Testis (tissue), 2 donors: ENCODE data around the gene HSF2BP.

Experiments
- POLR2A ChIP-seq: fragments of 450-650 bp; IDR thresholded peaks from one replicate; pipeline ENCODE4 v1.6.1; 2017; ENCODE audit warnings: antibody characterized with exemption, mild to moderate bottlenecking, moderate library complexity
- TF ChIP-seq, protein P1 (sequence below), 3 experiments: fragments of 450-650 bp in 2 of 3; fragments of 200-600 bp in 1 of 3; sonication (generic) in 1 of 3; IDR thresholded peaks; one replicate each; pipeline ENCODE4 v1.5.1; 2016 to 2019; ENCODE audit warnings: antibody characterized with exemption in 3 of 3, mild to moderate bottlenecking in 2 of 3, moderate library complexity in 1 of 3

DNA sequence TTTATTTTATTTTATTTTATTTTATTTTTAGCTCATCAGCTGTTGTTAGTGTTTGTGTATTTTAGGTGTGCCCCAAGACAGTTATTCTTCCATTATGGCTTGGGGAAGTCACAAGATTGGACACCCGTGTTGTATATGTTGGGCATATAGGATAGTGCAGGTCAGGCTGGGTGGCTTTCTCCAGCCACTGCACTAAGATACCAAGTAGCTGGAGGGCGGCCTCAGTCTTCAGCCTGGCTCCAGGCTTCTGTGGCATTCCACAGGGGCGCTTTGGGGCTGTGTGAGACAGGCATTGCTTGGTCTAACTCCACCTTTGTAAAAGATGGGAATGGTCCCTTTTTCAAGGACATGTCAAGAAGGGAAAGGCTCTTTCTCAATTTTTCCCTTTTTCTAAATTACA lies 16.6 kb upstream of the HSF2BP start:
- TF ChIP-seq, protein P1, sequence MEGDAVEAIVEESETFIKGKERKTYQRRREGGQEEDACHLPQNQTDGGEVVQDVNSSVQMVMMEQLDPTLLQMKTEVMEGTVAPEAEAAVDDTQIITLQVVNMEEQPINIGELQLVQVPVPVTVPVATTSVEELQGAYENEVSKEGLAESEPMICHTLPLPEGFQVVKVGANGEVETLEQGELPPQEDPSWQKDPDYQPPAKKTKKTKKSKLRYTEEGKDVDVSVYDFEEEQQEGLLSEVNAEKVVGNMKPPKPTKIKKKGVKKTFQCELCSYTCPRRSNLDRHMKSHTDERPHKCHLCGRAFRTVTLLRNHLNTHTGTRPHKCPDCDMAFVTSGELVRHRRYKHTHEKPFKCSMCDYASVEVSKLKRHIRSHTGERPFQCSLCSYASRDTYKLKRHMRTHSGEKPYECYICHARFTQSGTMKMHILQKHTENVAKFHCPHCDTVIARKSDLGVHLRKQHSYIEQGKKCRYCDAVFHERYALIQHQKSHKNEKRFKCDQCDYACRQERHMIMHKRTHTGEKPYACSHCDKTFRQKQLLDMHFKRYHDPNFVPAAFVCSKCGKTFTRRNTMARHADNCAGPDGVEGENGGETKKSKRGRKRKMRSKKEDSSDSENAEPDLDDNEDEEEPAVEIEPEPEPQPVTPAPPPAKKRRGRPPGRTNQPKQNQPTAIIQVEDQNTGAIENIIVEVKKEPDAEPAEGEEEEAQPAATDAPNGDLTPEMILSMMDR (IDR thresholded peaks at IDR 0.05): no peak
- TF ChIP-seq POLR2A: no peak
